Measurements from ENCODE around the gene EPHA1.

The EPHA1 gene

DNA sequence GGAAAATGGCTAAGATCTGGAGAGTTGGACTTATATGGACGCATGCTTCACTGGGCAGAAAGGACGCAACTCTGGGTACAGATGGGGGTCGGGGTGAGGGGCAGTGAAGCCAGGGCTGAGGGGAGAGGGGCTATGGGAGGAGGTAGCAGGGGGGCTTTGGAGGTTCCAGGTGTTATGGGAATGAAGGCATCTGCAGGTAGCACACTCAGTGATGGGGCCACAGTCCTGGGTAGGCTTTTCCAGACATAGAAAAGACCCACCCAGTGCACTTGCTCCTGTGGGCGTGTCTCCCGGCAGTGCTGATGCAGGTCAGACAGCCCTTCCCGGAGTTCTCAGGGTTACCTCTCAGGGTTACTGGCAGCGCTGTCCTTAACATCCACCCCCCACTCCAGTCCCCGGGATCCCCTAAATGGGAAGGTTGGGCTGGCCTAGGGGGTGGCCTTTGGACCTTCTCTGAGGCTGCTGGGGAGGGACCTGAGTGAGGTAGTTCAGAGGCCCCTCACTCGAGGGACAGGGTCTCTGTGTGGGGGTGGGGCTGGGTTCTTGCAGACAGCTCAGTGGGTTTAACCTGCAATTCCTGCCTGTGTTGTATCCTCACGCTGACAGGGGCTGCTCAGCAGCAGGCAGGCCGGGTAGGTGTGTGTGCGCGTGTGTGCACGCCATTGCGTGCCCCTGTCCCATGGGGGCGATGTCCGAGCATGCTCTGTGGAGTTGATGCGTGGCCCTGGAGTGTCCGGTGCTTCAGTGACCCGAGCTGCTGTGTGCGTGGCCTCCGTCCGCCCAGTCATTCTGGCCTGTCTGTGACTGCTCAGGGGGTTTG is 21.3 kb downstream of the EPHA1 start:
- Histone ChIP-seq H3K4me1 (ENCODE audit: control insufficient read depth, insufficient read depth, low read length, poor library complexity, severe bottlenecking) (peaks cover 79% of the 10 kb centered on the region), H3K4me3 (ENCODE audit: extremely low read depth, insufficient read depth, low read length, poor library complexity, severe bottlenecking) (no peak overlapping the region), H3K27ac (ENCODE audit: low read depth, low read length, severe bottlenecking) (no peak overlapping the region), H3K36me3 (ENCODE audit: control insufficient read depth, insufficient read depth, low read length) (peaks cover 99% of the 10 kb centered on the region), H3K9me3 (ENCODE audit: control insufficient read depth, low read length) (no peaks in the 10 kb centered on the region)
- WGBS, 2 experiments (ENCODE audit: insufficient coverage in 2 of 2) = 90 to 94% methylated on average over 13 to 17 of the region's 23 CpGs

DNA sequence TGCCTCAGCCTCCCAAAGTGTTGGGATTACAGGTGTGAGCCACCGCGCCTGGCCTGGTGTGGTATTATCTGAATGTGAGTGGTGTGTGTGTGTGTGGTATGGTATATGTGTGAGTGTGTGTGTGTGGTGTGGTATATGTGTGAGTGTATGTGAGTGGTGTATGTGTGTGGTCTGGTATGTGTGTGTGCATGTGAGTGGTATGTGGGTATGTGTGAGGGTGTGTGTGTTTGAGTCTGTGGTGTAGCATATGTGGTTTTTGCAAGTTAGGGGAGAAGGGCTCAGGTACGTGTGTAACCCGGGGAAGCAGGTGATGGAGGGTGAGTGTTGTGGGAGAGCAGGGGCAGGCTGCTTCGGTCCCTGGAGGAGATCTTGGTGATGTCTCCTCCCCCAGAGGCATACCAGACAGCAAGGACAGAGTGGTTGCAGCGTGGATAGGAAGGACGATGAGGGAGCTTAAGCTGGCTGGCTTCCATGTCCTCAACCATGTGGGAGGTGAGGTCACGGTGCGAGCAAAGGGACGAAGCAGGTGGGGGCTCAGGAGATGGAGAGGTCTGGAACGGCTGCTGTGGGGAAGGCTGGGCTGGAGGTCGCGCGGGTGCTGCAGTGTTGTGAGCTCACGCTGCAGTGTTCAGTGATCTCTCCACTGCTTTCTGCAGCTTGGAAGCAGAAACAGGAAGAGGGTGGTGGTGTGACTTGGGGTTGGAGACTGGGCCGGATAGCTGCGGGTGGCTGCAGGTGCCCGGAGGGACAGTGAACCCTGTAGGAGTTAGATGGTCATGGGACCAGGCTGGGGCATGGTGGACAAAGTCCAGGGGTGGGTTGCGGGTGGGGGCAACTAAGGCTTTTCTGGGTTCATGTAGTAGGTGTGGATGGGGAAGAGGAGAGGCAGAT is 22.5 kb downstream of the EPHA1 start:
- Histone ChIP-seq H3K4me1 (ENCODE audit: control insufficient read depth, insufficient read depth, low read length, poor library complexity, severe bottlenecking) (peaks cover 72% of the 10 kb centered on the region), H3K4me3 (ENCODE audit: extremely low read depth, insufficient read depth, low read length, poor library complexity, severe bottlenecking) (peak overlapping the region; percentile 97), H3K27ac (ENCODE audit: low read depth, low read length, severe bottlenecking) (no peak overlapping the region), H3K9me3 (ENCODE audit: control insufficient read depth, low read length) (no peaks in the 10 kb centered on the region), H3K36me3 (ENCODE audit: control insufficient read depth, insufficient read depth, low read length) (peaks cover 93% of the 10 kb centered on the region)
- WGBS, 2 experiments (ENCODE audit: insufficient coverage in 2 of 2) = 86 to 92% methylated on average over 9 to 18 of the region's 19 CpGs

DNA sequence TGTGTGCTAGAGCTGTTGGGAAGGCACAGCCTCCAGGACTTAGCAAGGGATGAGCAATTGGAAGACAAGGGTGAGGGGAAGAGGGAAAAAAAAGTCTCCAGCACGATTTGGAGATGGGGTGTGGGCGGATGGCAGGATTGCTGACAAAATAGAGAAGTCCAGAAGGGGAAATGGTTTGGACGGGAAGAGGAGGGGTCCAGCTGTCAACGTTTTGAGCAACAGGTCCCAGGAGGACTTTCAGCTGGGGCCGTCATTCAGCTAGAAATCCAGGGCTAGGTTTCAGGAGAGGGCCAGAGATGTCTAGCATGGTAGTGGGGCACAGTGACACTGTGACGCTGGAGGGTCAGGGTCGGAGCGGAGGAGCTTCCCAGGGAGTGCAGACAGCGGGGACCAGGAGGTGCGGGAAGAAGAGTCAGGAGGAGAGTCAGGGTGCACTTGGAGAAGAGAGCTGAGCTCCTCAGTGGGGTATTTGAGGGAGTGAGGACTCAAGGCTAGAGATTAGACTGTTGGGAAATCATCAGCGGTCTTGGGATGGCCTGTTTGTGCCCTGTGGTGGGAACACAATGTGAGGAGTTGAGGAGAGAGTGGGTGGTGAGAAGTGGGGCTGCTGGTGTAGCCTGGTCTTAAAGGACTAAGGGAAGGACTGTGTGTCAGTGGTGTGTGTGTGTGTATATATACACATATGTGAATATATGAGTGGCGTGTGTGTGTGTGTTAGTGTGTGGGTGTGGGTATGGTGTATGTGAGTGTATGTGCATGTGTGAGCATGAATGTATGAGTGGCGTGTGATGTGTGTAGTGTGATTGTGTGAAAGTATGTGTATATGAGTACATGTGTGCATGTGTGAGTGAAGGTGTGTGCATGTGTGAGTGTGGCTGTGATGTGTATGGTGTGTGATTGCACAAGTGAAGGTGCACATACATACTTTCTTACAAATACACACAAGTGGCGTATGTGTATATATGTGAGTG is 23.7 kb downstream of the EPHA1 start:
- Histone ChIP-seq H3K4me1 (ENCODE audit: control insufficient read depth, insufficient read depth, low read length, poor library complexity, severe bottlenecking) (peaks cover 65% of the 10 kb centered on the region), H3K4me3 (ENCODE audit: extremely low read depth, insufficient read depth, low read length, poor library complexity, severe bottlenecking) (peak overlapping the region; percentile 97), H3K27ac (ENCODE audit: low read depth, low read length, severe bottlenecking) (peak overlapping the region; percentile 8), H3K36me3 (ENCODE audit: control insufficient read depth, insufficient read depth, low read length) (peaks cover 82% of the 10 kb centered on the region), H3K9me3 (ENCODE audit: control insufficient read depth, low read length) (no peaks in the 10 kb centered on the region)
- 88 to 93% methylated on average over 13 of the region's 14 CpGs for WGBS, 2 experiments (ENCODE audit: insufficient coverage in 2 of 2)

DNA sequence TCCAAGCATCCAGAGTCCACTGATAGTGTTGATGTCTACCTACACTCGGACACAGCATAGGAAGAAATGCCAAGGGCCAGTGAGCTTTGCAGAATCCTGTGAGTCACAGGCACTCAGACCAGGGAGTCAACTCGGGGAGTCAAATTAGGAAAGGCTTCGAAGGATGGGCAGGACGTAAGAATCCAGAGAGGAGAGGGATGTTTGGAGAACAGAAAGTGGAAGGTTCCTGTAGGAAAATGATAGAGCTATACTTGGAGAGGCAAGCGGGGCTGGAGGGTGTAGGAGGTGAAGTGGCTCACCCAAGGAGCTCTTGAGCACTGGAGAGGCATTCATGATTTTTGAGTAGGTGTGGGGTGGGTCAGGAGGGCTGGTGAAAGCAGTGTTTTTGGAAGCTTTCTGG is 24.5 kb downstream of the EPHA1 start:
- Histone ChIP-seq H3K36me3 (ENCODE audit: control insufficient read depth, insufficient read depth, low read length) (peaks cover 74% of the 10 kb centered on the region), H3K4me3 (ENCODE audit: extremely low read depth, insufficient read depth, low read length, poor library complexity, severe bottlenecking) (peak overlapping the region; percentile 97), H3K4me1 (ENCODE audit: control insufficient read depth, insufficient read depth, low read length, poor library complexity, severe bottlenecking) (peaks cover 59% of the 10 kb centered on the region), H3K9me3 (ENCODE audit: control insufficient read depth, low read length) (no peaks in the 10 kb centered on the region), H3K27ac (ENCODE audit: low read depth, low read length, severe bottlenecking) (no peak overlapping the region)
- WGBS, 2 experiments (ENCODE audit: insufficient coverage in 2 of 2) = 89 to 94% methylated on average over 5 of the region's 5 CpGs

DNA sequence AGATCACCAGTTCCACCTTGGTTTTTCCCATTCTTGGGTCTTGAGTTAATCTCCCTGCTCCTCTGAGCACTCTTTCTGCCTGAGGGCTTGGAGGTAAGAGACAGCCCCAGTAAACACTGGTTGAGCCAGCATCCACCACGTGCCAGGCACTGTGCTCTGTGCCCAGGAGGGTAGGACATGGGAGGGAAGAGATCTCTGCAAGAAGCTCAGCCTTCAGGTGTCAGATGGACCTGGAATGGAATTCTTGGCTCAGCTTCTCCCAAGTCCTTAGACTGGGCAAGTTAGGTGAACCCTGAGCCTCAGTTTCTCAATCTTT is 25.1 kb downstream of the EPHA1 start:
- peaks cover 59% of the 10 kb centered on the region for H3K4me1 ChIP-seq (ENCODE audit: control insufficient read depth, insufficient read depth, low read length, poor library complexity, severe bottlenecking)
- H3K4me3 ChIP-seq (ENCODE audit: extremely low read depth, insufficient read depth, low read length, poor library complexity, severe bottlenecking) = peak overlapping the region; percentile 97
- H3K36me3 ChIP-seq (ENCODE audit: control insufficient read depth, insufficient read depth, low read length) = peaks cover 68% of the 10 kb centered on the region
- H3K9me3 ChIP-seq (ENCODE audit: control insufficient read depth, low read length) = no peaks in the 10 kb centered on the region
- 56 to 100% methylated on average over 1 of the region's 1 CpG for WGBS, 2 experiments (ENCODE audit: insufficient coverage in 2 of 2)
- no peak overlapping the region for H3K27ac ChIP-seq (ENCODE audit: low read depth, low read length, severe bottlenecking)

DNA sequence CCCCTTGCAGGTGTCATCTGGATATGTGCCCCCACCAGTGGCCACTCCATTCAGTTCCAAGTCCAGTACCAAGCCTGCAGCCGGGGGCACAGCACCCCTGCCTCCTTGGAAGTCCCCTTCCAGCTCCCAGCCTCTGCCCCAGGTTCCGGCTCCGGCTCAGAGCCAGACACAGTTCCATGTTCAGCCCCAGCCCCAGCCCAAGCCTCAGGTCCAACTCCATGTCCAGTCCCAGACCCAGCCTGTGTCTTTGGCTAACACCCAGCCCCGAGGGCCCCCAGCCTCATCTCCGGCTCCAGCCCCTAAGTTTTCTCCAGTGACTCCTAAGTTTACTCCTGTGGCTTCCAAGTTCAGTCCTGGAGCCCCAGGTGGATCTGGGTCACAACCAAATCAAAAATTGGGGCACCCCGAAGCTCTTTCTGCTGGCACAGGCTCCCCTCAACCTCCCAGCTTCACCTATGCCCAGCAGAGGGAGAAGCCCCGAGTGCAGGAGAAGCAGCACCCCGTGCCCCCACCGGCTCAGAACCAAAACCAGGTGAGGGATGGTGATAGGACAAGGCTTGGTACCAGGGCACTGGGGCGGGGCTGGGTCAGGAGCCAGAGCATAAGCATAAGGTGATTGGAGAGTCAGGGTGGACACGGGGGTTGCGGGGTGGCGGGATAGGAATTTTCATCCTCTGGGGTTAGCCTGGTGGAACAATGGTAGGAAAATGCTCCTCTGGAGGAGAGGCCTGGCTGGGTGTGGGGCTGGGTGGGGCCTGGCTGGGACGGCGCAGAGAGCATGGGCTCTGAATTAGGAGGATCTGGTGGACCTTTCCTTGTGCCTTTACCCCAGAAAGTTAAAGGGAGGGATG is 25.6 kb downstream of the EPHA1 start:
- peaks cover 62% of the 10 kb centered on the region for H3K36me3 ChIP-seq (ENCODE audit: control insufficient read depth, insufficient read depth, low read length)
- peak overlapping the region; percentile 97 for H3K4me3 ChIP-seq (ENCODE audit: extremely low read depth, insufficient read depth, low read length, poor library complexity, severe bottlenecking)
- 82 to 89% methylated on average over 12 to 14 of the region's 15 CpGs for WGBS, 2 experiments (ENCODE audit: insufficient coverage in 2 of 2)
- no peaks in the 10 kb centered on the region for H3K9me3 ChIP-seq (ENCODE audit: control insufficient read depth, low read length)
- no peak overlapping the region for H3K27ac ChIP-seq (ENCODE audit: low read depth, low read length, severe bottlenecking)
- peaks cover 56% of the 10 kb centered on the region for H3K4me1 ChIP-seq (ENCODE audit: control insufficient read depth, insufficient read depth, low read length, poor library complexity, severe bottlenecking)

DNA sequence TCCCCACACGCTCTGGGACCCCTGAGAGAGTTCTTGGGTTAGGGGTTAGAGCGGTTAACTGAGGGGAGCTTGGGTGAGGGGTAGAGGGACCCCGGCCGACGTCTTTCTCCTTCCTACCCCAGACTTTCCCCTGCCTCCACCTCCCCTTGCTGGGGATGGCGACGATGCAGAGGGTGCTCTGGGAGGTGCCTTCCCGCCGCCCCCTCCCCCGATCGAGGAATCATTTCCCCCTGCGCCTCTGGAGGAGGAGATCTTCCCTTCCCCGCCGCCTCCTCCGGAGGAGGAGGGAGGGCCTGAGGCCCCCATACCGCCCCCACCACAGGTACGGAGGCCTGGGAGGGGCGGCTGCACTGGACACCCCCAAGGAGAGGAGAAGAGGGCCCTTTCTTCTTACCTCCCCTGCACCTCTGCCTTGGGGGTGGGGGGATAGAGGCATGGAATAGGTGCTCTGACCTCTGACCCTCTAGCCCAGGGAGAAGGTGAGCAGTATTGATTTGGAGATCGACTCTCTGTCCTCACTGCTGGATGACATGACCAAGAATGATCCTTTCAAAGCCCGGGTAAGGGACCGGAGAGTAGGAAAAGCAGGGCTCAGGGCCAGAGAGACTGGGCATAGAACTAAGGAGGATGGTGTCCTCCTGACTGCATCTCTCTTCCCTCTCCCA is 26.4 kb downstream of the EPHA1 start:
- Histone ChIP-seq H3K4me1 (ENCODE audit: control insufficient read depth, insufficient read depth, low read length, poor library complexity, severe bottlenecking) (peaks cover 50% of the 10 kb centered on the region), H3K9me3 (ENCODE audit: control insufficient read depth, low read length) (no peaks in the 10 kb centered on the region), H3K36me3 (ENCODE audit: control insufficient read depth, insufficient read depth, low read length) (peaks cover 55% of the 10 kb centered on the region), H3K4me3 (ENCODE audit: extremely low read depth, insufficient read depth, low read length, poor library complexity, severe bottlenecking) (peak overlapping the region; percentile 97), H3K27ac (ENCODE audit: low read depth, low read length, severe bottlenecking) (peak overlapping the region; percentile 99)
- WGBS, 2 experiments (ENCODE audit: insufficient coverage in 2 of 2) = 27 to 40% methylated on average over 1 to 3 of the region's 21 CpGs

DNA sequence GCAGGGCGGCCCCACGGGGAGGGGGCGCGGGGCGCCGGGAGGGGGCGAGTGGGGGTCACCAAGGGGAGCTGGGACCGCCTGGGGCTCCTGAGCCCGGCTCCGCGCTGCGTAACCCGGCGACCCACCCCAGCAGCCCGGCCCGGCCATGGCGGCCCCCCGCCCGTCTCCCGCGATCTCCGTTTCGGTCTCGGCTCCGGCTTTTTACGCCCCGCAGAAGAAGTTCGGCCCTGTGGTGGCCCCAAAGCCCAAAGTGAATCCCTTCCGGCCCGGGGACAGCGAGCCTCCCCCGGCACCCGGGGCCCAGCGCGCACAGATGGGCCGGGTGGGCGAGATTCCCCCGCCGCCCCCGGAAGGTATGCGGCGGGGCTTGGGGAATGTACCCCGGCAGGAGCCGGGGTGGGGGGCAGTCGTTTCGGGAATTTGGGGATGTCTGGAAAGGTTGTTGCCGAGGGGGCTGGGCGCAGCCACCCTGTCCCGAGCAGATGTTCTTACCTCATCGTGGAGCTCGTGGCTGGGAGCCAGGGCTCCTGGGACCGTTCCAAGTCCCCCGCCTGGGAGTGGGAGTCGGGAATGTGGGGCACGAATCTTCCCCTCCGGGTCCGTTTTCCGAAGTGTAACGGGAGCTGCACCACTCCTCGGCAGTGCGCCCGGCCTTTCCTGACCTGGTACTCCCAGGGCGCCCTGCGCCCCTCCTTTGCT is 27.1 kb downstream of the EPHA1 start:
- Histone ChIP-seq H3K4me1 (ENCODE audit: control insufficient read depth, insufficient read depth, low read length, poor library complexity, severe bottlenecking) (peaks cover 45% of the 10 kb centered on the region), H3K36me3 (ENCODE audit: control insufficient read depth, insufficient read depth, low read length) (peaks cover 48% of the 10 kb centered on the region), H3K9me3 (ENCODE audit: control insufficient read depth, low read length) (peaks cover 3% of the 10 kb centered on the region), H3K4me3 (ENCODE audit: extremely low read depth, insufficient read depth, low read length, poor library complexity, severe bottlenecking) (peak overlapping the region; percentile 97), H3K27ac (ENCODE audit: low read depth, low read length, severe bottlenecking) (peak overlapping the region; percentile 99)
- WGBS, 2 experiments (ENCODE audit: insufficient coverage in 2 of 2) = 0% methylated on average over 22 to 53 of the region's 64 CpGs
